ENCODE measurements around the gene CNIH2.
"Not testable (repeated sequence)": the region's sequence is repeated elsewhere in the genome, so short reads cannot be mapped to it uniquely, and the experiment has no call there.

Gene CNIH2

GRCh38 chr11:66316849-66317251 lies 38.9 kb downstream of the CNIH2 start, which contains the start of gene CD248:
TSS of gene CD248 (minus strand) at chr11:66317044. CDS start at chr11:66317027, 17 bp downstream.
- no peak for DNase-seq

DNA sequence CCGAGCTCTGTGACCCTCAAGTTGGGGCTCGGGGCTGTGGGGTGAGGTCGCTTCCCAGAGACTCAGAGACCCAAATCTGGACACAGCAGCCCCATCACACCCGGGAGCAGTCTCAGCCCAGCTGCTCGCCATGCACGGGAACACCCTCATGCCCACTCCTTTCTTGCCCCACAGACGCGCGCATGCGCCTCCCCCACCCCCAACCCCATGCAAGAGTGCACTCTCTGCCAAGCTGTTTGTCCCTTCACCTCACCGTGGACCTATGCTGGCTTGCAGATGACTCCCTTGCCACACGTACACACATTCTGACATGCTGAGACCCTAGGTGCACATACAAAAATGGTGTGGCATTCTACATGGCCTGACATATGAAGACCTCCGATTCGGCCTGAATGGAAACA lies 39.3 kb downstream of the CNIH2 start:
- no peak for DNase-seq

- no peak for DNase-seq
These were observed 40.0 kb downstream of the CNIH2 start for GRCh38 chr11:66317723-66318599.

GRCh38 chr11:66318600-66318970 lies 40.6 kb downstream of the CNIH2 start:
- no peak for DNase-seq

GRCh38 chr11:66320289-66320688 lies 42.3 kb downstream of the CNIH2 start:
- DNase-seq, result not testable (repeated sequence)

- DNase-seq, result not testable (repeated sequence)
These were observed 42.8 kb downstream of the CNIH2 start for GRCh38 chr11:66320748-66321147.

GRCh38 chr11:66321606-66322005 lies 43.6 kb downstream of the CNIH2 start:
- DNase-seq, result no peak

DNA sequence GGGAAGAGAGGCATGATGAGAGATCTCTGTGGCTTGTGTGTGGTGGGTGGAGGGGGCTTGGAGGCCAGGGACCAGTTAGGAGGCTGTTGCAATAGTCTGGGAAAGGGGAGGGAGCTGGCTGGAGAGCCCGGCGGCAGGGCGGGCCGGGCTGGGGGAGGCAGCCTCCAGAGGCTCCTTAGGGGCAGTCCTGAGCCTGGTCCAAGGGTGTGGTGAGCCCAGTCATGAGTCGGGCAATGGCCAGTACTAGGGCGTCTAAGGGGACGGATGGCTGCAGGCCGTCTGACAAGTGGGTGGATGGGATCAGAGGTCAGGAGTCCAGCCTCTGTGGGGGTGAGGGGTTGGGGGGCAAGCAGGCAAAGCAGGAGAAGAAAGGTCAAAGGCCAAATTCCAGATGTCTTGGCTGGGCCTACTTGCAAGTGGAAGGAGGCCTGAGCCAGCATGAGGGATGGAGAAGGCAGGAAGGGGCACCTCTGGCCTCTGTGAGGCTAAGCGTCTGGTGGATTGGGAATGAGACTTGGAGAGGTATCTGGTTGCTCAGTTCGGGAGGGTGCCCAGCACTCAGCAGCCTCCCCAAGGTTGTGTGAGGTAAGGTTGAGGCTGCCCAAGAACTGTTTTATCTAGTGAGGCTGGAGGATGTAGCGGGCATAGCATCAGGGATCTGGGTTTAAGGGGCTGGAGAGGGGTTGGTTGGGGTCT lies 44.9 kb downstream of the CNIH2 start:
- DNase-seq, result no peak

GRCh38 chr11:66323684-66324083 lies 45.7 kb downstream of the CNIH2 start:
- no peak for DNase-seq

- DNase-seq, result no peak
These were observed 46.7 kb downstream of the CNIH2 start for GRCh38 chr11:66324664-66325063.

DNA sequence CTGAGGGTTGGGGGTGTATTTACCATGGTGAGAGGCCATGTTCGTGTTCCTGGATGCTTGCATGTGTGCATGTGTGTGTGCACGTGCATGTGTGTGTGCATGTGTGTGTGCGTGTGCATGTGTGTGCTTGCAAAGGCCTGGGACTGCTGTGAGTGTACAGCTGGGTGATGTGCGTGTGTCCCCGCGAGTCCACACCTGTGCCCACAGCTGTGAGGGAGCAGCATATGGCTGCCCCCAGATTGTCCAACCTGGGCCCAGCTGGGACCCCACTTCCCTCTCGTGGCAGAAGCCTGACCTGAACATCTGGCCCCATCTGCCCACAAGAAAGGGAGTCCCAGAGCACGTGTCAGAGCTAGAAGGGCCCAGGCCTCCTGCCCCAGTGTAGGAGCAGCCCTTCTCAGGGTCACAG lies 47.3 kb downstream of the CNIH2 start:
- DNase-seq, result peak; percentile 65

DNA sequence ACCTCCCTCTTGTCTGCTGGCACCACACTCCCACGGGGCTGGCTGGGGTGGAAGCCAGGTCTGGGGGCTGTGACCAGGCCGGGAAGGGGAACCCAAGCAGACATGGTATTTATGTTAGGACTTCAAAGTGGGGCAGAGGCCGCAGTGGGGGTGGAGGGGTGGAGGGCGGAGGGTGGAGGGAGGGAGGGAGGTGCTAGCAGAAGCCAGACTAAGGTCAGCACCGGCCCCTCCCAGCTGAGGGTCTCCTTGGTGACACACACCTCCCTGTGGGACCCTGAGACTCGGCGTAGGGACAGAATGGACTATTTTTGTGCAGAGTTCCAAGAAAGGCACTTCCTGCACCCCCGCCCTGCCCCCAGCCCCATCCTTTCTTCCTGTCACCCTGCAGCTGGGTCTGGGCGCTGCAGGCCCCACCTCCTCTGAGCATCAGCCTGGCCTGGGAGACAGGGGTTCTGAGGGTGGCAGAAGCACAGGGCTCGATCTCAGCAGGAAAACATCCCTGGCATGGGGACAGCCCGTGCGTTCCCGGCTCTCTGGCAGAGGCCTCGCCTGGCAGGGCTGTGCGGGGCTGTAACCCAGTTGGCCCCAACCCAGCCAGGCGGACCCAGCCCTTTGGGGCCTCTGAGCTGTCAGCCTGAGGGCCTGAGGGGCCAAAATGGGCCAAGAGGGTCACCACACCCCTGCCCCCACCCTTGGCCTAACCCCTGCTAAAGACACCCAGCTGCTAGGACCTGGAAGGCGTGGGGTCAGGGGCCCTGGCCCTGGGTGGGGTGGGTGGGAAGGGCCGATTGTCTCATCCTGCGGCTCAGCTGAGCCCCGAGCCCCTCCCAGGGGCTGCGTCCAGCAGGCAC lies 48.5 kb downstream of the CNIH2 start:
- no peak for DNase-seq

DNA sequence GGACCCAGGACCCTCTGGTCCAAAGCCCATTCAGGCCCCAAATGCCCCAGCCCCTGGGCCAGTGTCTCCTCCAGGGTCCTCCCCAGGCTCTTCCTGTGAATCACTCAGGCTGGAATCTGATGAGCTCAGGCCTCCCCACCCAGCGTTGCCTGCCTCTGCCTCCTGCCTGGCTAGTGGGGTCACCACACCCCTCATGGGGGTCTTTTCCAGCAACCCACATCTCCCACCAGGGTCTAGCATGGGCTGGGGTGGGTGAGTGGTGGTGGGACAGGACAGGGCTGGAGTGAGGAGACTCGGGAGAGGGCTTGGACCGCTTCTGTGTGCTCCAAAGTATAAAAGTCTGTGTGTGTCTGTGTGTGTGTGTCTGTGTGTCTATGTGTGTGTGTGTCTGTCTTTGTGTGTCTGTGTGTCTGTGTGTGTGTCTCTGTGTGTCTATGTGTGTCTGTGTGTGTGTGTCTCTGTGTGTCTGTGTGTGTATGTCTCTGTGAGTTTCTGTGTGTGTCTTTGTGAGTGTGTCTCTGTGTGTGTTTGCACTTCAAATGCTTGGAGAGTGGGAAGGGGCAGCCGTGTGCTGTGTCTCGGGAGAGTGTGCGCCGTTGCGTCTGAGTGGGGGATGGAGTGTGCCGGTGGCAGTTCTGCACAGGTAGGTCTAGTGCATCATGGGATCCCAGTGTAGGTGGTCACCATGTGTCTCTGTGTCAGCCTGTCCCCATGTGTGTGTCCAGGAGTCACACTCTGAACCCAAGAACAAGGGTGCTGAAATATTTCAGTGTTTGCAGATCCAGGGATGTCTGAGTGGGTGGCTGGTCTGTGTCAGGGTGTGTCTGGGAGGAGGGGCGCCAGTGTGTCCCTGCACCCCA lies 49.4 kb downstream of the CNIH2 start:
- DNase-seq, result no peak

- no peak for DNase-seq
These were observed 50.0 kb downstream of the CNIH2 start for GRCh38 chr11:66328031-66328301.

DNA sequence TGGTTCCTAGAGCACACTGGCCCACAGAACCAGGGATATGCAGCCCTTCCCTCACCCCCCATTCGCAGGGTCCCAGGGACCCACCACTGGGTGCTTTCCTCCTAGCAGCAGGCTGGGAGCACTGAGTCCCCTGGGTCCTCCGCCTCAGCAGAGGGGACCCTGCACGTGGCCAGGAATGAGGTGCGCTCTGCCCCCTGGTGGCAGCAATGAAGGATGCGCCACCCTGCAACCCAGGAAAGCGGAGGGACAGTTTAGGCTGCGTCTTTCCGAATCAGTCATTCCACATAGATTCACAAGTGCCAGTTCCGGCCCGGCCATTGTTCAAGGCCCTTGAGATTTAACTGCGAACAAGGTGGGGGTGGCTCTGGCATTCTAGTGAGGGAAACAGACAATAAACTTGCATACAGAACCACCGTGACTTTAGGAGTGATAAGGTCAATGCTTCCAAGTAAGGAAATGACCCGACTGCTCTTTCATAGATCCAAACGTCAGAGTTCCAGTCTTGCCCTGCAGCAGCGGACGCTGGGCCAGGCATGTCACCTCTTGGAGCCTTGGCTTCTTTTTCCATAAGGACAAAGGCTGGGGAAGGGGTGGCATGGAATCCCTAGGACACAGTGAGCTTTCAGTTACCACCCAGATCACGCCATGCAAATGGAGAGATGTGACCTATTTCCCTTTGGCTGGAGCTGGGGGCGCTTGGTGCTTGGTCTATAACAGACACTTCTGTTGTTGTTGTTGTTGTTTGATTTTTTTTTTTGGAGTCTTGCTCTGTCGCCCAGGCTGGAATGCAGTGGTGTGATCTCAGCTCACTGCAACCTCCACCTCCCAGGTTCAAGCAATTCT lies 50.5 kb downstream of the CNIH2 start:
- DNase-seq, result no peak

DNA sequence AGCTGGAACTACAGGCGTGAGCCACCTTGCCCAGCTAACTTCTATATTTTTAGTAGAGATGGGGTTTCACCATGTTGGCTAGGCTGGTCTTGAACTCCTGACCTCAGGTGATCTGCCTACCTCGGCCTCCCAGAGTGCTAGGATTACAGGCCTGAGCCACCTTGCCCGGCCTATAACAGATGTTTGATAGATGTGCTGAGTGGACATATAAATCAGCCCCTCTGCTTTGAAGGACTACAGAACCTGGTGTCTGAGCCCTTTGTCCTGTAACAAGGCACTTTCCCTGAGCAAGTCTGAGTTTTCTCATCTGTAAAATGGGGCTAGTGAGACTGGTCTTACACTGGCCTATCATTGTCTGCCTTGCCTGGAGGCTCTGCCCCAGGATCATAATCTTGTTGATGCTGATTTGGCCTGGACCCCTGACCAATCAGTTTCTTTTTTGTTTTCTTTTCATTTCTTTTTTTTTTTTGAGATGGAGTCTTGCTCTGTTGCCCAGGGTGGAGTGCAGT lies 51.2 kb downstream of the CNIH2 start:
- DNase-seq, result no peak

- DNase-seq, result no peak
These were observed 53.0 kb downstream of the CNIH2 start for GRCh38 chr11:66330931-66331330.

DNA sequence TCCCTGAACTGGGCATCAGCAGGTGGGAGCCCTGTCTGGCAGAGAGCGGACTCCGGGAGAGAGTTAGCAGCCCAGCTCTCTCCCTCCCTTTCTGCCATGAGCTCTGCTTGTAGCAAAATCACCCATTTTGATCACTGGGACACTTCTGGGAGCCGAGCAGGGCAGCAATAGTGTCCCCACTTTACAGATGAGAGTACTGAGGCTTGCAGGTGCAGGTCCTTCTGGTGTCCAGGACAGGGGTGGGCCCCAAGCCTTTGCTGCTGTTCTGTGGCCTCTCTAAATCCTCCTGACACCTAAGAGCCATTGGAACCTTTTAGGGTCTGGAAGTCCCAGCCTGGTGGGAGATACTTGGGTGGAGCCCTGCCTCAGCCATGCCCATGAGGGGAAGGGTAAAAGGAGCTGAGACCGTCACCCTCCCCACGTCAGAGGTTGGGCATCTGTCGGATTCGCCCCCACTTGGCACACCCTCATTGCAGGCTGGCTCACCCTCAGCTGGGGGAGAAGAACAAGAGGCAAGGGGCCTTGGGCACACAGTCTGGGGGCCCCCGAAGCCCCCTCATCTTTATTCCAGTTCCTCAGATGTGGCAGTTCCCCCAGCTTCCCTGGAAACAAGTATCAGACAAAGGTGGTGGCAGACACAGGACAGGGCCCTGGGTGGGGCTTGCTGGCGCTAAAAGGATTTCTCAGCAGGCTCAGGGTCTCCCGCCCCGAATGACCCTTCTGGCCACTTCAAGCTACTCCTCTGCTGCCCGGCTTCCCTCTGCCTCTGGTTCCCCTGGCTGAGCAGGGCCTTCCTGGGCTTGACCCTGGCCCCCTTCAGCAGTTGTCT lies 53.8 kb downstream of the CNIH2 start:
- no peak for DNase-seq

GRCh38 chr11:66332371-66333219 lies 54.6 kb downstream of the CNIH2 start:
- DNase-seq, result no peak

All from DMS 273 treated with DMSO at 0.1 percent for 48 hours (cell line).